ENCODE data around the gene MUC4.
"Not testable (repeated sequence)": the region's sequence is repeated elsewhere in the genome, so short reads cannot be mapped to it uniquely, and the experiment has no call there.

The MUC4 gene

DNA sequence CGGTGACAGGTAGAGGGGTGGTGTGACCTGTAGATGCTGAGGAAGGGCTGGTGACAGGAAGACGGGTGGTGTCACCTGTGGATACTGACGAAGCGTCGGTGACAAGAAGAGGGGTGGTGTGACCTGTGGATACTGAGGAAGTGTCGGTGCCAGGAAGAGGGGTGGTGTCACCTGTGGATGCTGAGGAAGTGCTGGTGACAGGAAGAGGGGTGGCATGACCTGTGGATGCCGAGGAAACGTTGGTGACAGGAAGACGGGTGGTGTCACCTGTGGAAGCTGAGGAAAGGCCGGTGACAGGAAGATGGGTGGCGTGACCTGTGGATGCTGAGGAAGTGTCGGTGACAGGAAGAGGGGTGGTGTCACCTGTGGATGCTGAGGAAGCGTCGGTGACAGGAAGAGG is 27.7 kb downstream of the MUC4 start:
- DNase-seq (ENCODE audit: low read depth in 1 of 2, low spot score in 1 of 2), result not testable (repeated sequence)

DNA sequence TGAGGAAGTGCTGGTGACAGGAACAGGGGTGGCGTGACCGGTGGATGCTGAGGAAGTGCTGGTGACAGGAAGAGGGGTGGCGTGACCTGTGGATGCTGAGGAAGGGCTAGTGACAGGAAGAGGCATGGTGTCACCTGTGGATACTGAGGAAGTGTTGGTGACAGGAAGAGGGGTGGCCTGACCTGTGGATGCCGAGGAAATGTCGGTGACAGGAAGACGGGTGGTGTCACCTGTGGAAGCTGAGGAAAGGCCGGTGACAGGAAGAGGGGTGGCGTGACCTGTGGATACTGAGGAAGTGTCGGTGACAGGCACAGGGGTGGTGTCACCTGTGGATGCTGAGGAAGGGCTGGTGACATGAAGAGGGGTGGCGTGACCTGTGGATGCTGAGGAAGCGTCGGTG is 30.5 kb downstream of the MUC4 start:
- DNase-seq (ENCODE audit: low read depth in 1 of 2, low spot score in 1 of 2), result not testable (repeated sequence)

DNA sequence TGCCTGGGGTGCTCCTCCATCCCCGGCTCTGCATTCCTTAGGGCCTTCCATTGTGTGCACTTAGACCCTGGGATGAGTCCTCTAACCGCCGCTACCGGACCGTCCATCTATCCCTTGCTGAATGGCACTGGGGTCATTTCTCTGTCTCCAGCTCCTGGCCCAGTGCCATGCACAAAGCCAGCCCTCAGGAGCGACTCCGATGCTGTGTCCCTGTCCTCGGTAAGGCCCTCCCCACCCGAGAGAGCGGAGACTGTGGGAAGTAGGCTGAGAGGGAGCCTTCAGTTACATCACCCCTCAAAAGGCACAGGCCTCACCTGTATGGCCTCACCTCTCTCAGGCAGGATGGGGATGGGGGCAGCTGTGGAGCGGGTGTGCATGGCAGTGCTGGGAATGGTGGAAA is 33.8 kb downstream of the MUC4 start:
- no peak for DNase-seq (ENCODE audit: low read depth in 1 of 2, low spot score in 1 of 2)

DNA sequence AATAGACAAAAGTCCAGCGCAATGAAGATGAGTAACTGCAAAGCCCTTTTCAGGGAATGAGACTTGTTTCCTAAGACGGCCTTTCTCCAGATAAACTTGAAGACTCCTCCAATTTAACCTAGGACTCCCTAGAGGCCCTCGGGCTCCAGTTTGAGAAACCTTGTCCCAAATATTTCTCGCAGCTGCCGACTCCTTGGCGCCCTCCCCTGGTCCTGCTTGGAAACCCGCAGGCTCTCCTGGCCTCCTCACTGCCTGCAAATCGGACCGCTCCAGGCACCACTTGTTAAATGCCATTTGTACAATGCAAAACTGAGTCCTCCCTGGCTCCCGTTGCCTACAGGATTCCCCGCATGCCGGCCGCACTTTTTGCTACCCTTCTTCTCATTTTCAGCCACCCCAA is 36.8 kb downstream of the MUC4 start:
- DNase-seq (ENCODE audit: low read depth in 1 of 2, low spot score in 1 of 2), result no peak

DNA sequence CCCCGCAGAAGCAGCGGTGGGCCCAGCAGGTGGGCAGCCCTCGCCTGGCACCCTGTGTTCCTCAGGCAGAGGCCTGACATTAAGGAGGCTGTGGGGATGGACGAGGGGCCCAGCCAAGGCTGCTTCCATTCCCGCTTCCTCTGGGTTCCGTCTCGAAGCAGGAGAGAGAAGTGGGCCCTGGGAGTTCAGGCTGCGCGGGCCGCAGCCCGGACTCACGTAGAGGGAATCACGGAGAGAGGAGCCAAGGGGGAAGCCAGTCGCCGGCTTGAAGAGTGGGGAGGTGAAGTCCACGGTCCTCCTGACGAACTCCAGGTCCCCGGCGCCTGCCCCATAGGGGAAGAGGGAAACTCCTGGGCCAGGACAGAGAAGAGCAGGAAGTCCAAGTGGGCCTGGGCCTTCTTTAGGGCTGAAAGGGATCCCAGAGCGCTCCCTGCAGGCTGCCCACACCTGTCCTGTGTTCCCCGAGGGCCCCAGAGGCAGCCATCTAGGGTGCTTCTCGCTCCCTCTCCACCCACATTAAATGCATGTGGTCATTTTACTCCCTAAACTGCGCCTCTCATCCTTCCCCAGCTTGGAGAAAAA is 37.7 kb downstream of the MUC4 start:
- DNase-seq (ENCODE audit: low read depth in 1 of 2, low spot score in 1 of 2), result no peak

DNA sequence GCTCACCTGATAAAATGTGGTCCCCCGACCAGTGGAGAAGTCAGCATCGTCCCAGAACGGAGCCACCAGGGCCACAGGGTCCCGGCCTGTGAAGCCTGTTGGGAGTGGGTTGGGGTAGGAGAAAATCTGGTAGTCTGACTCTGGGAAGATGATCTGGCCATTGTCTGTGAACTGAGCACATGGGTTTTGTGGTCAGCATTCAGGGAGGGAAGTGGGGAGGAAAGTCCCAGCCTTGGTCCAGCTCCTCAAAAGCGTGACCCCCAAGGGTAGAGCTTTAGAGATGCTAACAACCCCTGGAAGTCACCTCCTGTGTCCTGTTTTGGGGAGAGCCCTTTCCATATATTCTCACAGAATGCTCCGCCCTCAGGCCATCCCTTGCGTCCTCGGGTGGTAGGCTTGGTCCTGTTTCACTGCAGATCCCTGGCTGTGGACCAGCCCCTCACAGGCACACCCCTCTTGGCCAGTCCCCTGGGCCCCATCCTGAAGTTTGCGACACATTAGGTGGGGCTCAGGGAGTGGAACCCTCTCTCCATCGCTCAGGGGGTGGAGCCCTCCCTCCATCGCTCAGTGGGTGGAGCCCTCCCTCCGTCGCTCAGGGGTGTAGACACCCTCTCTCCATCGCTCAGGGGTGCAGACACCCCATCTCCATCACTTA is 40.0 kb downstream of the MUC4 start:
- DNase-seq (ENCODE audit: low read depth in 1 of 2, low spot score in 1 of 2), result no peak

DNA sequence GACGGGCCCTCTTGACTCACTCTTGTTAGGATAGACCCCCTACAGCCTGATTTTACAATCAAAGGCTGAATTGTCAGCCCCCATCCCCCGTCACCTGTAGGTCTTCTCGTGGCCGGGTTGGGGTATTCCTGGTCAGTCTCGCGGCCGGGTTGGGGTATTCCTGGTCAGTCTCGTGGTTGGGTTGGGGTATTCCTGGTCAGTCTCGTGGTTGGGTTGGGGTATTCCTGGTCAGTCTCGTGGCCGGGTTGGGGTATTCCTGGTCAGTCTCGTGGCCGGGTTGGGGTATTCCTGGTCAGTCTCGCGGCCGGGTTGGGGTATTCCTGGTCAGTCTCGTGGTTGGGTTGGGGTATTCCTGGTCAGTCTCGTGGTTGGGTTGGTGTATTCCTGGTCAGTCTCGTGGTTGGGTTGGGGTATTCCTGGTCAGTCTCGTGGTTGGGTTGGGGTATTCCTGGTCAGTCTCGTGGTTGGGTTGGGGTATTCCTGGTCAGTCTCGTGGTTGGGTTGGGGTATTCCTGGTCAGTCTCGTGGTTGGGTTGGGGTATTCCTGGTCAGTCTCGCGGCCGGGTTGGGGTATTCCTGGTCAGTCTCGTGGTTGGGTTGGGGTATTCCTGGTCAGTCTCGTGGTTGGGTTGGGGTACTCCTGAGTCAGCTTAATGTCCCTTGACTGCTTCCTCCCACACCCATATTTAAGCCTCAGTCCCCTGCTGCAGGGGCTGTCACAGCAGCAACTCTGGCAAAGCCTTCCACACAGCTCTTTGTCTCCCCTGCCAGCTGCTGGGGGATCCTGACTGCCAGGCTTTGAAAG is 40.7 kb downstream of the MUC4 start:
- not testable (repeated sequence) for DNase-seq (ENCODE audit: low read depth in 1 of 2, low spot score in 1 of 2)

DNA sequence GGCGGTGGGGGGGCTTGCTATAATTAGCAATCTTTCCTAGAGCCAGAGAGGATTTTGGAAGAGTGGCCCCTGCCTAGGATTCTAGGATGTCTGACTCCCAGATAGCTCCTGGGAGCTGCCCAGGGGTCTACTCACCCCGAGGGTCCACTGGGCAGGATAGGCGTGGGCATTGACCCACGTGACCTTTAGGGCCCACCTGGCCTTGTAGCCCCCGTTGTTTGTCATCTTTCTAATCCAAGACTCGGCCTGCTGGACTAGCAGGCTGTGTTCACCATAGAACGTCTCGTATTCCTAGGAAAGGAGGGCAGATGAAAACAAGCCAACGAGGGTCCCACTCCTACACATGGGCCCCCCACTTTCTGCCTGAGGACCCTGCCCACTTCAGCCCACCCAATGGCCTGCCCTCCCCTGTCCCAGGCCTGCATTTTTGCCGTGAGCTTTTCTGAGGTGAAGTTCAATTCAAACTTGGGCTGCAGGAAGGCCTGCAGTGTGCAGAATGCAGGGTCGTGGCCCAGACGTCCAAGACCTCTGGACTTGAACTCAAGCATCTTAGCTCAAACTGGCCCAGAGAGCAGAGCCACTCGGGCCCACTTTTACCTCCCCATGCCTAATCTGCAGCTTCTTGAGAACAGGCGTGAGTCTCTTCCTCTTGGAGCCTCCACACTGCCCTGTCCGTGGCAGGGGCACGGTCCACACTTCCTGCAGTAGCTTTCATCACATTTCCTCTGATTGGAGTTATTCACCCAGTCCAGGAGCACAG is 41.5 kb downstream of the MUC4 start:
- DNase-seq (ENCODE audit: low read depth in 1 of 2, low spot score in 1 of 2), result no peak

DNA sequence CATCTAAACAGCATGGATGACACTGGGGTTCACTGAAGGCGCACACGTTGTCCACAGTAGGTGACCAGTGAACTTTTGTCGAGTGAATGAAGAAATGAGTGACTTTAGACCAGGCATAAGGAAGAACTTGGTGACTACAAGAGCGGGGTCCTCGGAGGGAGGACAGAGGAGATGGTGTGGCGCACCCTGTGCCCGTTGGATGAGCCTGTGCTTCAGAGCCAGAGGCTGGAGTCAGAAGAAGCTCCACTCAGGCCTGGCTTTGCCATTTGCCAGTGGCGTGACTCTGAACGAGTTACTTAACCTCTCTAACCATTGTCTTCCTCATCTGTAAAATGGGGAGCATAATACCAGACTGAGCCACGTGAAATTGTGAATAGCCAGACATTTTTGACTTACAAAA is 42.2 kb downstream of the MUC4 start:
- no peak for DNase-seq (ENCODE audit: low read depth in 1 of 2, low spot score in 1 of 2)

DNA sequence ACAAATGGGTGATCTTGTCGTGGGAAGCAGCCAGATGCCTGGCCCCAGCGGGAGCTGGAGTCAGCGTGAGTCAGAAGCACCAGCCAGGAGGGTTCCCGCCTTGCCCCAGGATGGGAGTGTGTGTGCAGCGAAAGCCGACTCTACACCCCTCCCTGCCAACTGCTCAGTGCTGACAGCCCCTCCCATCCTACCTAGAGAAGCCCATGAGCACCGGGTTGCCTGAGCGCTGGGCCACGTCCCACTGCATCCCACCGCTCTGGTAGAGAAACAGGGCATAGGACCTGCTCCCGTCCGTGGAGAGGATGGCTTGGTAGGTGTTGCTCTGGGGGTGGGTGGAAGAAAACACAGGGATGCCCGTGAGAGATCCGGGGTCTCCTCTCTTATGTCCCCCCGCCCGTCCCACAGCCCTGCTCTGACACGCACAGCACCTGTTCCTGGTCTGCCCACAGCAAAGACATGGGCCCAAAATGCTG is 42.9 kb downstream of the MUC4 start:
- no peak for DNase-seq (ENCODE audit: low read depth in 1 of 2, low spot score in 1 of 2)

DNA sequence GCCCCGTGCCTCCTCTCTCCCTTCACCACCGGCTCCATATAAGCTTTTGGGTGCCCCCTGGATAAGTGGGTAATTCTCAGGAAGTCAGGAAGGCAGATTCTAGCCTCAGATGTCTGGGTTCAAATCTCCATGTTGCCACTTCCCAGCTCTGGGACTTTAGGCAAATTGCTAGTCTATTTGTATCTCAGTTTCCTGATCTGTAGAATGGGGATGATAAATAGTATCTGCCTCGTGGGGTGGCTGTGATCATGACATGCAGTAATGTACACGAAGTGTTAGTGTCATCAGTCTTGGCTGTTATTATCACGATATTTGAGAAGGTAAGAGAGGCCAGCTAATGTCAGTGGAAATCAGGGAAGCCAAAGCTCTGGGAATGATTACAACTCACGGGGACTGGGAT is 43.3 kb downstream of the MUC4 start:
- DNase-seq (ENCODE audit: low read depth in 1 of 2, low spot score in 1 of 2), result no peak

DNA sequence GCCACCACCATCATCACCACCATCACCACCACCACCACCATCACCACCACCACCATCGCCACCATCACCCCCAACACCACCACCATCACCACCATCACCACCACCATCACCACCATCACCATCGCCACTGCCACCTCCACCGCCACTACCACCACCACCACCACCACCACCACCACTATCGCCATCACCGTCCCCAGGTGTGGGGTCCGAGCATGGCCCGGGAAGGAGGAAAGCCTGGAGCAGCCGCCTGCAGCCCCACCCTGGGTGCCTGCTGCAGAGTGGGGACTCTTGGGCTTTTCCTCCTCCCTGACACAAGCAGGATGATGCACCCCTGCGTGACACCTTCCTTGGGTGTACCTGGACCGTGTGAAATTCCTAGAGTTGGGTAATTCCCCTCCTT is 43.9 kb downstream of the MUC4 start:
- no peak for DNase-seq (ENCODE audit: low read depth in 1 of 2, low spot score in 1 of 2)

DNA sequence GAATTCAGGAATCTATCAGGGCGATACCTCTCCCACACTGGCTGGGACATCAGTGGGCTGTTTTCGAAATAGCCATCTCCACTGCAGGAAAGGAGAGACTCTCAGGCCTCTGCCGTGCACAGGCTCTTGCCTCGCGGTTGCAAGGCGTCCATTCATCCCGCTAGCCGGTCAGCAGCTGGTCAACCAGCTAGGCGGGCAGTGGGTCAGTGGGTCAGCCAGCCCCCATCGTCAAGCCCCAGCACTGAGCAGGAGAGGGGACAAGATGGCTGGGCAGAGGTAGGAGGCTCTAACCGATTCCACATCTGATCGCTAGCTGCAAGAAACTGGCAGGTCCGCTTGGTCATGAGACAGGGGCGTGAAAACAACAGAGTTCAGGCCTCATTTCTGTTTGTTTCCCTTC is 45.1 kb downstream of the MUC4 start:
- DNase-seq (ENCODE audit: low read depth in 1 of 2, low spot score in 1 of 2), result no peak

DNA sequence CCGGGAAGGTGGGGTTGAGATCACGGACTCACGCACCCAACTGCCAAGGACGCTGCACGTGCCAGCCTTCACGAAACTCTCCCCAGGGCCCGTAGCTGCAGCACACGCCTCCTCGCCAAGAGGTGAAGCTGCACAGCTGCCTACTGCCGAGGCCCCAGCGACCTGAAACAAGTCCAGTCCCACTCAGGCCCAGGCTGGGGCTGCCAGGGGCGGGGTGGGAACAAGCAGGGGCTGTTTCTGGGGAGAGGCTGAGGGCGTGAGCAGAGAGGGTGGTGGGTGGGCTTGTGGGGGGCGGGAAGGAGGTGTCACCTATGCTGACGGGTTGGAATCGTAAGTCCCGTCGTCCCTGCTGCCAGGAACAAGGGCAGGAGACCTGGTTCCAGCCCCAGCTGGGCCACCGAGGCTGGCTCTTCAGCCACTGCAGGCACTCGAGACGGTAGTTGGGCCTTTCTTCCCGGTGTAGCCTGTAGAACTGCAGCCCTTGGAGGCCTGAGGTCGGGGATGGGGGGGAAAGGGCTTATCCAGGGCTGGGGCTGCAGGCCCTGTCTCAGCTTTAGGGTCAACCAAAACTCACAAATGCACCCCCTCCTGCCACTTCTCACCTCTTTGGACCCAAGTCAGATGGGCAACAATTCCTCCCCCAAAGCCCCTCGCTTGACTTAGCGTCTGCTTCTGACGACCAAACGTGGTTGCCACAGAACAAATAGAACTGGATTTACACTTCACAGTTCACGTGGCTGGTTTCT is 46.6 kb downstream of the MUC4 start:
- DNase-seq (ENCODE audit: low read depth in 1 of 2, low spot score in 1 of 2), result no peak

DNA sequence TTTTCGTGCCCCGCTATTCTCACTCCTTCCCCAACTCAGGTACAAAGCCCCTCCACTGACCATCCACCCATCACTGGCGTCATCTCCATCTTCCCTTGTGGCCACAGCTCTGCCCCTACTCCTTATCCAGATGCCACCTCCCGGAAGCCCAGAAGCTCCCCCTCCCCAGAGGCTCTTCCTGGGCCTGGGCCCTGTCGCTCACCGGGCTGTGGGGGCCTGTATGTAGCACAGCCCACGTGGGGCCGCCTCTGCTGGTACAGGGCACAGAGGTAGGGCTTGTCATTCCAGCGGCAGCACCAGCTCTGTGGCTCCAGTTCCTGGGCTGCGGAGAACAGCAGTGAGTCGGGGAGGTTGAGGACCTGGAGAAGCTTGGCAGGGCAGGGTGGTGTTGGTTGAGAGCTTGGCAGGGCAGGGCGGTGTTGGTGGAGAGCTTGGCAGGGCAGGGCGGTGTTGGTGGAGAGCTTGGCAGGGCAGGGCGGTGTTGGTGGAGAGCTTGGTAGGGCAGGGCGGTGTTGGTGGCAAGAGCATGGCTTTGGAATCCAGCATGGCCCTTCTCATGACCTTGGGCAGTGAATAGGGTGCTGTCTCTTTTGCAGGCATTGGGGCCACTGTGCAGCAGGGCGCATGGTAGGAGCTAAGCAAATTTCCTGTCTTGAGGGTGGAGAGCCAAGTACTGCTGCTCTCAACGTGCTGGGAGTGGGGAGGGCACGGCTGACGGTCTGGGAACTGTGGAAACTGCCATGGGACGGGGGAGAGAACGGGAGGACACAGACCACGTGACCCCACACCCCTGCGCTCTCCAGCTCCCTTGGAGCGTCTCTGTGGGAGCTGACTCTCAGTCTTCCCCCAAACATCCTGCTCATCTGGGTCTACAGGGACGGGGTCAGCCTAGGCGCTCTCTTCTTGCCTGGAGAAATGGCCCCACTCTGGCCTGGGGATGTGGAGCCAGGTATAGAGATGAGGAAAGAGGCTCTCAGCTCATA is 47.6 kb downstream of the MUC4 start:
- no peak for DNase-seq (ENCODE audit: low read depth in 1 of 2, low spot score in 1 of 2)

DNA sequence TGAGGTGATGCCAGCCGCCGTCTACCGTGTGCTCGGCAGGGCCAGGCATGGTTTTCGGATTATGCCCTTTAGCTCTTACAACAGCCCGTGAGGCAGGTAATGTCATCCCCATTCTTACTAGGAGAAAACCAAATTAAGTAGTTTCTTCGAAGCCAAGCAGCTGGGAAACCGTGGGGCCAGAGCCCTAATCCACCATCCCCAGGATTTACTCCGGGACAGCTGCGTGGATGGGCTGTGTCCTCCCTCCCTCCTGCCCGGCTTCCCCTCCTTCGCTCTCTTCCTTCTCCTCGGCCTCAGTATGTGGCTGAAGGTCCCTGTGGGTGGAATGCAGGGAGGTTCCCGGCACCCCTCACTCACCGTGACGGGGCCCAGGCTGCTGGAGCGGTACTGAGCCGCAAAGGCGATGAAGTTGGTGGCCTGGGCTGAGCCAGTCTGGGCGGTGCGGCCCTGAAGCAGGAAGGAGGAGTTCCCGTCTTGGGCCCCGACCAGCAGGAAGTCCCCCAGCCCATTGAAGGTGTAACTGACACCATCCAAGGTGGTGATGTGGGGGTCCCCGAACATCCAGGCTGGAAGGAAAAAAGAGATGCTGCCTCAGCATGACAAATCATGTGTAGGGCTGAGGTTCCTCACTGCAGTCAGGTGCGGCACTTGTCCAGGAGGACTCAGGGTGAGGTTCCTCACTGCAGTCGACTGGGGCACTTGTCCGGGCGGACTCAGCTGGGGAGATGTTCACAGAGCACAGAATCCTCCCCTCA is 48.5 kb downstream of the MUC4 start:
- no peak for DNase-seq (ENCODE audit: low read depth in 1 of 2, low spot score in 1 of 2)

DNA sequence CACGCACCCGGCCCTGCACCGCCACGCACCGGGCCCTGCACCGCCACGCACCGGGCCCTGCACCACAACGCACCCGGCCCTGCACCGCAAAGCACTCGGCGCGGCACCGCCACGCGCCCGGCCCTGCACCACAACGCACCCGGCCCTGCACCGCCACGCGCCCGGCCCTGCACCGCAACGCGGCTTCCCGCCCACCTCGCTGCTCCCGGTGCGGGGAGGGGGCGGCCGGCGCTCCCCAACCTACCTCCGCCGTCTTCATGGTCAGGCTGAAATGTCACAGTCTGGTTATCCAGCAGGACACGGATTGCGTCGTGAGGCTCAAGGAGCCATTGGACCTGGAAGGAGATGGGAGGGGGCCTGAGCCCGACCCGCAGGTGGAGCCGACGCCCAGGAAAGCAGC is 49.1 kb downstream of the MUC4 start:
- DNase-seq (ENCODE audit: low read depth in 1 of 2, low spot score in 1 of 2), result no peak

DNA sequence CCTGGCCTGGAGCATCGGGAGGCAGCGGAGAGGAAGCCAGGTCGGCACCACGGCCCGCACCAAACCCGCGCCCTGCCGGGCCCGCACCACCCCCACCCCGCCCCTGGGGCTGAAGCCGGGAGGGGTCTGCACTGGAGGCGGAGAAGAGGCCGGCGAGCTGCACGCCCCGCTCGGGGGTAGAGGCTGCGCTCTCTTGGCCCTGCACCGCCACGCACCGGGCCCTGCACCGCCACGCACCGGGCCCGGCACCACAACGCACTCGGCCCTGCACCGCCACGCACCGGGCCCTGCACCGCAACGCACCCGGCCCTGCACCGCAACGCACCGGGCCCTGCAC is 49.5 kb downstream of the MUC4 start:
- DNase-seq (ENCODE audit: low read depth in 1 of 2, low spot score in 1 of 2), result no peak

DNA sequence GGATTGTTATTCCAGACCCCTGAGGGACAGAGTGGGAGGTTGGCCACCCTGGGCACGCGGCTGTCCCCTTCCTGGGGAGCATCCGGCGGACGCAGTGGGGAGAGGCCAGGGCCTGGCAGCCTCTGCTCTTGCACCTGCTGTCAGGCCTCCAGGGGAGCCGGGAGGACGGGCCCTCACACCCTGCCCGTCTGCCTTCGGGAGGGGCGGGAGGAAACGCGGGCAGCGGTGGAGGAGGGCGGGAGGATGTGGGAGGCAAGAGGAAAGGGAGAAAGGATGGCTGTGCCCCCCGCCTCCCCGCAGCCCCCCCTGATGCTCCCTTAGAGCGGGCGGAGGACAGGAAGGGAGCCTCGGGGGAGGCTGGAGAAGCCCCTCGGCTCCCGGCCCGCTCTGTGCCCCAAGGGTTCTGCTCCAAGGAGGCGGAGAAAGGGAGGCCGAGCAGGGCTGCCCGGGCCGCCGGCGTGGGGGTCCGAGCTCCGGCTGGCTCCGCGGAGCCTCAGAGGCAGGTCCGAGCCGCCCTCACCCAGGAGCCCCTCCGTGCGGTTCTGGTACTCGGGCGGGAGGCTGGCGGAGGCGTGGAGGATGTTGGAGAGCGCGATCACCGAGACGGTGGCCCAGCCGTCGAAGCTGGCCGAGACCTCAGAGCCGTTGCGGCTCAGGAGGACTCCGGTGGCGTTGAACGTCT is 50.0 kb downstream of the MUC4 start:
- no peak for DNase-seq (ENCODE audit: low read depth in 1 of 2, low spot score in 1 of 2)
